Measurements from ENCODE around the gene TTLL5. TPM values are rescaled to one million over a fixed set of nuclear protein-coding genes. Genes with fewer than 3 reads are reported as not detected.

The TTLL5 gene
- total RNA-seq, 1 donor from 2014 or later: 15.5 TPM

- H3K36me3 ChIP-seq (ENCODE audit: control insufficient read depth, insufficient read depth, low read length): peaks cover 1% of the 10 kb centered on the region
- FAIRE-seq: no peak
Observed at GRCh38 chr14:75727124-75727523, 66.1 kb downstream of the TTLL5 start.

GRCh38 chr14:75732888-75733287 is 71.8 kb downstream of the TTLL5 start:
- no peak for TF ChIP-seq CTCF (IDR thresholded peaks at IDR 0.05; ENCODE audit: insufficient read depth, low read length, severe bottlenecking)
- H3K36me3 ChIP-seq (ENCODE audit: control insufficient read depth, insufficient read depth, low read length): peaks cover 3% of the 10 kb centered on the region
- no peaks in the 10 kb centered on the region for H3K27me3 ChIP-seq (ENCODE audit: control insufficient read depth, insufficient read depth, low read length)
- no peak for DNase-seq (ENCODE audit: low read depth)
- FAIRE-seq: no peak
- no peak overlapping the region for H3K4me3 ChIP-seq (ENCODE audit: low read depth, low read length)

More at GRCh38 chr14:75727124-75727523, 66.1 kb downstream of the TTLL5 start:
- DNase-seq (ENCODE audit: low read depth): no peak
- no peak for TF ChIP-seq CTCF (IDR thresholded peaks at IDR 0.05; ENCODE audit: insufficient read depth, low read length, severe bottlenecking)
- H3K4me3 ChIP-seq (ENCODE audit: low read depth, low read length): no peak overlapping the region
- H3K27me3 ChIP-seq (ENCODE audit: control insufficient read depth, insufficient read depth, low read length): no peaks in the 10 kb centered on the region

GRCh38 chr14:75734854-75735253 is 73.8 kb downstream of the TTLL5 start:
- TF ChIP-seq CTCF (IDR thresholded peaks at IDR 0.05; ENCODE audit: insufficient read depth, low read length, severe bottlenecking): no peak
- Histone ChIP-seq H3K36me3 (ENCODE audit: control insufficient read depth, insufficient read depth, low read length) (peaks cover 3% of the 10 kb centered on the region), H3K4me3 (ENCODE audit: low read depth, low read length) (no peak overlapping the region), H3K27me3 (ENCODE audit: control insufficient read depth, insufficient read depth, low read length) (no peaks in the 10 kb centered on the region)
- no peak for FAIRE-seq
- no peak for DNase-seq (ENCODE audit: low read depth)

GRCh38 chr14:75736845-75737485 is 75.9 kb downstream of the TTLL5 start:
- DNase-seq (ENCODE audit: low read depth) (peak; percentile 20), FAIRE-seq (peak; percentile 32)
- Histone ChIP-seq H3K36me3 (ENCODE audit: control insufficient read depth, insufficient read depth, low read length) (peaks cover 3% of the 10 kb centered on the region), H3K27me3 (ENCODE audit: control insufficient read depth, insufficient read depth, low read length) (no peaks in the 10 kb centered on the region), H3K4me3 (ENCODE audit: low read depth, low read length) (no peak overlapping the region)
- TF ChIP-seq CTCF (IDR thresholded peaks at IDR 0.05; ENCODE audit: insufficient read depth, low read length, severe bottlenecking): no peak

- Histone ChIP-seq H3K36me3 (ENCODE audit: control insufficient read depth, insufficient read depth, low read length) (peaks cover 3% of the 10 kb centered on the region), H3K4me3 (ENCODE audit: low read depth, low read length) (no peak overlapping the region), H3K27me3 (ENCODE audit: control insufficient read depth, insufficient read depth, low read length) (no peaks in the 10 kb centered on the region)
- no peak for TF ChIP-seq CTCF (IDR thresholded peaks at IDR 0.05; ENCODE audit: insufficient read depth, low read length, severe bottlenecking)
- FAIRE-seq: no peak
- DNase-seq (ENCODE audit: low read depth): no peak
Observed at GRCh38 chr14:75738192-75738591, 77.1 kb downstream of the TTLL5 start.

GRCh38 chr14:75742867-75743266 is 81.8 kb downstream of the TTLL5 start:
- no peak for TF ChIP-seq CTCF (IDR thresholded peaks at IDR 0.05; ENCODE audit: insufficient read depth, low read length, severe bottlenecking)
- DNase-seq (ENCODE audit: low read depth) (no peak), FAIRE-seq (no peak)
- H3K36me3 ChIP-seq (ENCODE audit: control insufficient read depth, insufficient read depth, low read length): no peaks in the 10 kb centered on the region
- no peaks in the 10 kb centered on the region for H3K27me3 ChIP-seq (ENCODE audit: control insufficient read depth, insufficient read depth, low read length)
- H3K4me3 ChIP-seq (ENCODE audit: low read depth, low read length): no peak overlapping the region
